Lower lobe of right lung (tissue), 2 donors: ENCODE measurements around the gene TGFB1. TPM values are rescaled to one million over a fixed set of nuclear protein-coding genes. Genes with fewer than 3 reads are reported as not detected.

Experiments
- ATAC-seq, 2 donors: fragments of 200-7000 bp; cut with Tn5 transposase; one replicate each; pipeline ENCODE4 v1.9.1; 2020 to 2022; ENCODE audit warnings: mild to moderate bottlenecking in 2 of 2, moderate library complexity in 2 of 2
- DNase-seq: peaks from one replicate; pipeline ENCODE4 v3.0.0-alpha.2; 2020
- H3K27ac ChIP-seq: fragments of 200-600 bp; one replicate; pipeline ENCODE4 v1.8.0; 2022
- H3K27me3 ChIP-seq: fragments of 200-600 bp; one replicate; pipeline ENCODE4 v1.8.0; 2022; ENCODE audit warnings: low read depth
- H3K36me3 ChIP-seq: fragments of 200-600 bp; one replicate; pipeline ENCODE4 v1.8.0; 2022; ENCODE audit warnings: mild to moderate bottlenecking
- H3K4me1 ChIP-seq: fragments of 200-600 bp; one replicate; pipeline ENCODE4 v1.8.0; 2022
- H3K4me3 ChIP-seq: fragments of 200-600 bp; one replicate; pipeline ENCODE4 v1.8.0; 2022; ENCODE audit warnings: mild to moderate bottlenecking
- H3K9me3 ChIP-seq: fragments of 200-600 bp; one replicate; pipeline ENCODE4 v1.8.0; 2022
- CTCF ChIP-seq: fragments of 200-600 bp; IDR thresholded peaks from one replicate; pipeline ENCODE4 v1.8.0; 2022; ENCODE audit warnings: antibody characterized with exemption, mild to moderate bottlenecking
- intact Hi-C: fragments of 100-400 bp; cut with DNase I; formaldehyde crosslinking; loops from one replicate; pipeline ENCODE4 v1.11.0; 2022
- total RNA-seq: library from RNA; stranded (reverse); fragmentation: NEBNext Ultra II Directional; extraction: Animal tissue kit (Norgen Biotek cat#: 25700); gene quantifications from one replicate; pipeline ENCODE4 v1.2.1, GENCODE V29; 2021
- donor health status: DM: no; HTN: yes; CAD: no; lungs with severe emphysema.

The TGFB1 gene
- total RNA-seq, 1 donor from 2014 or later, result 114 TPM

GRCh38 chr19:41355035-41355434, 1.3 kb upstream of the TGFB1 start:
- Histone ChIP-seq H3K9me3 (no peaks in the 10 kb centered on the region), H3K4me3 (no peak overlapping the region), H3K4me1 (peaks cover 45% of the 10 kb centered on the region), H3K27ac (peak overlapping the region; percentile 31), H3K27me3 (no peaks in the 10 kb centered on the region), H3K36me3 (no peaks in the 10 kb centered on the region)
- DNase-seq (no peak), ATAC-seq (no peak)
- no peak for TF ChIP-seq CTCF
- intact Hi-C loops, result no loop called here

- DNase-seq (no peak), ATAC-seq (no peak)
- Histone ChIP-seq H3K27me3 (no peaks in the 10 kb centered on the region), H3K4me3 (peak overlapping the region; percentile 88), H3K27ac (peak overlapping the region; percentile 84), H3K4me1 (peaks cover 51% of the 10 kb centered on the region), H3K36me3 (no peaks in the 10 kb centered on the region), H3K9me3 (no peaks in the 10 kb centered on the region)
- TF ChIP-seq CTCF, result no peak
- intact Hi-C loops, result no loop called here
Observed at GRCh38 chr19:41354343-41354953, 726 bp upstream of the TGFB1 start.

- Histone ChIP-seq H3K27me3 (no peaks in the 10 kb centered on the region), H3K4me3 (peak overlapping the region; percentile 88), H3K36me3 (peaks cover 6% of the 10 kb centered on the region), H3K9me3 (no peaks in the 10 kb centered on the region), H3K4me1 (peaks cover 60% of the 10 kb centered on the region), H3K27ac (peak overlapping the region; percentile 84)
- ATAC-seq (peak; percentile 38 to 42), DNase-seq (peak; percentile 81)
- TF ChIP-seq CTCF, result peak; percentile 62
- intact Hi-C loops, result no loop called here
Observed at GRCh38 chr19:41352609-41353465, 885 bp downstream of the TGFB1 start.

- no peak for TF ChIP-seq CTCF
- intact Hi-C loops, result no loop called here
- Histone ChIP-seq H3K9me3 (no peaks in the 10 kb centered on the region), H3K4me1 (peaks cover 58% of the 10 kb centered on the region), H3K36me3 (peaks cover 12% of the 10 kb centered on the region), H3K27ac (peak overlapping the region; percentile 84), H3K4me3 (peak overlapping the region; percentile 88), H3K27me3 (no peaks in the 10 kb centered on the region)
- ATAC-seq (no peak), DNase-seq (no peak)
Observed at GRCh38 chr19:41352279-41352608, 1.5 kb downstream of the TGFB1 start.

GRCh38 chr19:41351339-41352245, 2.1 kb downstream of the TGFB1 start:
- intact Hi-C loops, result no loop called here
- H3K4me3 ChIP-seq, result peak overlapping the region; percentile 88

More at GRCh38 chr19:41351339-41352245, 2.1 kb downstream of the TGFB1 start:
- no peaks in the 10 kb centered on the region for H3K27me3 ChIP-seq
- H3K9me3 ChIP-seq, result no peaks in the 10 kb centered on the region
- TF ChIP-seq CTCF, result no peak
- DNase-seq, result peak; percentile 85
- peak overlapping the region; percentile 84 for H3K27ac ChIP-seq
- H3K4me1 ChIP-seq, result peaks cover 52% of the 10 kb centered on the region
- ATAC-seq, result peak; percentile 70 to 71
- peaks cover 19% of the 10 kb centered on the region for H3K36me3 ChIP-seq
